HTERT RPE-1 (cell line): Measurements from ENCODE around the gene SLC25A36.
"Not testable (repeated sequence)": the region's sequence is repeated elsewhere in the genome, so short reads cannot be mapped to it uniquely, and the experiment has no call there.

Source experiments
- in situ Hi-C: fragments of 300-500 bp; cut with MboI; formaldehyde crosslinking; loops from 4 replicates; pipeline ENCODE4 v1.14.3; 2020; ENCODE audit warnings: low sequenced_read_pairs

Gene SLC25A36

GRCh38 chr3:140931016-140931454, 10.6 kb upstream of the SLC25A36 start:
- in situ Hi-C loops = no loop called here

- in situ Hi-C loops = no loop called here
These were observed 9.8 kb upstream of the SLC25A36 start for GRCh38 chr3:140931801-140932200.

GRCh38 chr3:140933109-140933508, 8.5 kb upstream of the SLC25A36 start:
- in situ Hi-C loops = no loop called here

DNA sequence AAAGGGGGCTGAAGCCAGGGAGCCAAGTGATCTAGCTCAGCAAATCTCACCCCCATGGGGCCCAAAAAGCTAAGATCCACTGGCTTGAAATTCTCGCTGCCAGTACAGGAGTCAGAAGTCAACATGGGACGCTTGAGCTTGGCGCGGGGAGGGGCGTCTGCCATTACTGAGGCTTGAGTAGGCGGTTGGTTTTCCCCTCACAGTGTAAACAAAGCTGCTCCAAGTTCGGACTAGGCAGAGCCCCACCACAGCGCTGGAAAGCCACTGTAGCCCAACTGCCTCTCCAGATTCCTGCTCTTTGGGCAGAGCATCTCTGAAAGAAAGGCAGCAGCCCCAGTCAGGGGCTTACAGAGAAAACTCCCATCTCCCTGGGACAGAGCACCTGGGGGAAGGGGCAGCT, 8.1 kb upstream of the SLC25A36 start:
- in situ Hi-C loops = no loop called here

GRCh38 chr3:140939305-140939704, 2.3 kb upstream of the SLC25A36 start:
- in situ Hi-C loops = not testable (repeated sequence)

- in situ Hi-C loops = no loop called here
These were observed 574 bp upstream of the SLC25A36 start for GRCh38 chr3:140941090-140941433.

GRCh38 chr3:140942221-140943104, 827 bp downstream of the SLC25A36 start:
- in situ Hi-C loops = no loop called here

DNA sequence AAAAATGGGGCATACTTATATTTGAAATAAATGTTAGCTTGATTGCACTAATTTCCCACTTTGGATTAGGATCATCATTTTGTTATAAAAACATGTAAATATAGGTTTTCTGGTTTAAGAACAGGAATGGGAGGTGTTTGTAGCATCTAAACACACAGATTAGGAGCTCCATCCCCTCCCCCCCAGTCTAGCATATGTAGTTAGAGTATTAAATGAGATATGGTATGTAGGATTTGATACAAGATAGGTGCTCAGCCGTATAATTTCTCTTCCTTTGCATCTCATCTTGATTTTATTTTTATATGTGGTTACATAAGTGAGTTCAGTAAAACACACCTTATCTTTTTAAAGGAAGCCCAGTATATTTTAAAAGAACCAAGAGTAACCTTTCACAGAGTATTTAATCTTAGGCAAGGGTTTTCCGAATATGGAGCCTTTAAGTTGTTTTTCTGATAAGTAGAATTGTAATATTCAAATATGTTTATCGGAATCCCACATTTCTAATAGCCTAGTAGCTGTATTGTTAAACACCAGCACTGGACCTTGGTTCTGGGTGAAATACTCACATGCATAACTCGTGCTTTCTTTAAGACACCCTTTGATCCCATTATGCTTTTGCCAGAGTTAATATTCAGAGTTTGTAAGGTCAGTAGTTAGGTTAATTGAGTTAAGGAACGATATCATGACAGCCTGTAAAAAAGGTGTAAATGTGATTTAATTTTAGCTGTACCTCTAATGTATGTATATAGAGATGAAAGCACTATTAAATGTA, 2.3 kb downstream of the SLC25A36 start:
- in situ Hi-C loops = no loop called here

DNA sequence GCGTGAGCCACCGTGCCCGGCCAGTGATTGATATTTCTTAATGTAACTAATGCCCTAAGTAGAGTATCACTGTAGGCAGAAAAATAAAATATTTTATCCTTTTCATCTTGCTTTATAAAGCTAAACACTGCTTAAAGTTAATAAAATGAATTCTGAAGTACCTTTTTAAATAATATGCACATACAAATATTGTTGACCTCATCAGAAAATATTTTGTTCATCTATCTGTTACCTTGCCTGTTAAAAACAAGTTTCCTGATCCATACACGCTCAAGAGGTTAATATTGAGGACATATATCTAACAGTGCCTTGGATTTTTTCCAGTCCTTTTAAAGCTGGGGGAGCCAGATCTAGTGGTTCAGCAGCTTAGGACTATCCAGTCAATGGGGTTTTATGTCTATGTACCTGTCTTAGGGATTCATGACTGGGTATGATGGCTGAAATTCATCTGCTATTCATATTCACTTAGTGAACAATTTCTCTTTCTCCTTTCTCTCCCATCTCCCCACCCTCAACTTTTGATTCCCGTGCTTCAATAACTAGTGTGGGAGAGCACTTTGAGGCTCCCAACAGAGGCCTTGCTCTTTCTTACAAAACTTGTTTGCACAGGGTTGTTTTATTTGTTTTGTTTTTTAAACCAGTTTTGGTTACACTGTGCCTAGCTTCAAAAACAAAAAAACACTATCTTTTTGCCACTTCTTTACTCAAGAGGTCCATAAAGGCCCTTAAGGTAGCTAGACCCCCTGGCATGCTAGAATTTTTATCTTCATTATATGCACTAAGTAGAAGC, 7.0 kb downstream of the SLC25A36 start:
- in situ Hi-C loops = no loop called here

DNA sequence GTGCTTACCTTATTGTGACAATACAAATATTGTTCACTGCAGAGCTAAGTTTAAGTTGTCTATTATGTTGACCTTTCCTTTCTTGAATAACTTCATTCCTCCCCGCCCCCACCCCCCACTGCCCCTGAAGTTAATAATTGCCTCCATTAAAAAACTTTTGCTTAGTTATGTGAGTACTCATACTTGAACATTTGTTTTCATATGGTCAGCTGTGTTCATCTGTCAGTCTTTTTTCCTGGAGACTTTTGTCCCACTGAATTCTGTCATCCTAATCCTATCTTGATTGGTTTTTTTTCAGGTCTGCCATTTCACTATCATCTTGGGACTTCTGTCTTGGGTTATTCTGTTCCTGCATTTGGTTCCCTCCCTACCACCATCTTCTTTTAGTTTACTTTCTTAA, 8.5 kb downstream of the SLC25A36 start:
- in situ Hi-C loops = no loop called here

- in situ Hi-C loops = no loop called here
These were observed 9.2 kb downstream of the SLC25A36 start for GRCh38 chr3:140950863-140951262.

DNA sequence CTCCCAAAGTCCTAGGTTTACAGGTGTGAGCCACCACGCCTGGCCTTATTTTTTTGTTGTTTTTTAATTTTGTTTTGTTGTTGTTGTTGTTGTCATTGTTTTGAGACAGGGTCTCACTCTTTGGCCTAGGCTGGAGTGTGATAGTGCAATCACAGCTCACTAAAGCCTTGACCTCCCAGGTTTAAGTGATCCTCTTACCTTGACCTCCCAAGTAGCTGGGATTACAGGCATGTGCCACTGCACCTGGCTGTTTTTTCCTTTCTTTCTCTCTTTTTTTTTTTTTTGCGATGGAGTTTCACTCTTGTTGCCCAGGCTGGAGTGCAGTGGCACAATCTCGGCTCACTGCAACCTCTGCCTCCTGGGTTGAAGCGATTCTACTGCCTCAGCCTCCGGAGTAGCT, 10.1 kb downstream of the SLC25A36 start:
- in situ Hi-C loops = not testable (repeated sequence)

DNA sequence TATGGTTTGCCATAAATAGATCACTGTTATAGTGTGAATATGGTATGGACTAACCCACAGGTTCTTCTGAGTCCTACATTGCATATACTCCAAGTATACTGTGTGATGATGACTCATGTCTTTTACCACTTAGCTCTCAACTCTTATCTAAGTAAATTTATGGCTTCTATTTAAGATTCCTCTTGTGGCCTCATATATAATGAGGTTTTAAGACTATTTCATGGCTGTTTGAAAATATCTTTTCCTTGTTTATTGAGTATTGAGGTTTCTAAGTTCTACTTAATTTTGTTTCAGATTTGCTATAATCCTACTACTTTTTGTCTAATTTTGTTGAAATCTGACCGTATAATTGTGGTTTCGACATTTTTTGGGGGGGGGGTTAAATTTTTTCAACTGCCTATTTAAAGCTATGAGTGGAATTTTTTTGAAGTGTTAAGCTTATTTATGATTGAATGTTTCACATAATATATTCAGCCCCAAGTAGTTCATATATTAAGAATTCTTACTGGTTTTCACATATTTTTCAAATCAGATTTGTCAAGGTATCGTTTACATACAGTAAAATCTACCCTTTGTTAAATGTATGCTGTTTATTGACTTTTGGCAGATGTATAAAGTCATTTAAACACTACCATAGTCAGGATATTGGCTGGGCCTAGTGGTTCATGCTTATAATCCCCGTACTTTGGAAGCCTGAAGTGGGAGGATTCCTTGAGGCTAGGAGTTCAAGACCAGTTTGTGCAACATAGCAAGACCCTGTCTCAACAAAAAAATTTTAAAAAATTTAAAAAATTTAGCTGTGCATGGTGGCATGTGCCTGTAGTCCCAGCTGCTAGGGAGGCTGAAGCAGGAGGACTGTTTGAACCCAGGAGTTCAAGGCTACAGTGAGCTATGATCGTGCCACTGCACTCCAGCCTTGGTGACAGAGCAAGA, 11.7 kb downstream of the SLC25A36 start:
- in situ Hi-C loops = no loop called here

- in situ Hi-C loops = no loop called here
These were observed 12.9 kb downstream of the SLC25A36 start for GRCh38 chr3:140954576-140954975.

DNA sequence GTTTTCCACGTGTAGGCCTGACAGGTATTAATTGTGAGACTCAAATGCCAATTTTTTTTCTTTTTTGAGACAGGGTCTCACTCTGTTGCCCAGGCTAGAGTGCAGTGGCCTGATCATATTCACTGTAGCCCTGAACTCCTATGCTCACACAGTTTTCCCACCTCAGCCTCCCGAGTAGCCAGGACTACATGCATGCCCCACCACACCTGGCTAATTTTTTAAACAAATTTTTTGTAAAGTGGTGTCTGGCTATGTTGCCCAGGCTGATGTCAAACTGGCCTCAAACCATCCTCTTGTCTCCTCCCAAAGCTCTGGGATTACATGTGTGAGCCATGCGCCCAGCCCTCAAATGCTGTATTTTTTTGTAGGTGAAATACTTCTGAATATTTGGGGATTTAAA, 14.0 kb downstream of the SLC25A36 start:
- in situ Hi-C loops = no loop called here

GRCh38 chr3:140956058-140956835, 14.6 kb downstream of the SLC25A36 start:
- in situ Hi-C loops = no loop called here

DNA sequence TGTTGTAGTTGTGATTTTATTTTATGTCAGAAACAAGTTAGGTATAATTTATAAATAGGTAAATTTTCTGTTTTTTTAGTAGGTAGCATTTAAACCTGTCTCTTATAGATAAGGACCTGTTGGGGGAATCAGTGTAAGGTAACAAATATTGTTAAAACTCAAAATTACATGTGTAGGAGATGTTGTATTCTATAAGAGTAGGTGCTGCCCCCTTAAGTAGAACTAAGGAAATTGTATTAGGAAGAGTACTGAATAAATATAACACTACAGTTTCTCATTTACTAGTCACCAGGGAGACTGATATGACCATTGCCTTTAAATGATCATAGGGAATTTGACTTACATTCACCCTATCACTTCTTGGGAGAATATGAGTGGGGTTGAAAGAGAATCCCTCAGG, 31.2 kb downstream of the SLC25A36 start:
- in situ Hi-C loops = no loop called here

GRCh38 chr3:140974900-140975299, 33.3 kb downstream of the SLC25A36 start:
- in situ Hi-C loops = no loop called here

DNA sequence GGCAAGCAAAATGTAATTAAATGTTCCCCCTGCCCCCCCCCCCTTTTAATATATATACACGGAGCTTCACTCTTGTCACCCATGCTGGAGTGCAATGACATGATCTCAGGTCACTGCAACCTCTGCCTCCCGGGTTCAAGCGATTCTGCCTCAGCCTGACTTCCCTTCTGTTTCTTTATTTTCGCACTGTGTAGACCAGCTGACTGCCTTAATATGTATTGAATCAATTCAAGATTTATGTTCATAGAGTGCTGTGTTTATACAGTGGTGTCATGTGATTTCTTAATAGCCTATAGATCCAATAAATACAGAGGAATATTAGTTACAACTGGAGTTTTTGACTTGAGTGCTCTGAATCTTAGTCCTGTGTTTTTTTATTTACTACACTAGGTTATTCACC, 39.0 kb downstream of the SLC25A36 start:
- in situ Hi-C loops = no loop called here
